GM18861 (cell line): ENCODE measurements around the gene CMTM7.

Experiments used
- ATAC-seq: cut with Tn5 transposase; IDR thresholded peaks from one replicate; pipeline ENCODE4 v1.9.1; 2021; ENCODE audit not compliant: unreplicated experiment

CMTM7 gene

GRCh38 chr3:32413845-32414521, 22.3 kb downstream of the CMTM7 start:
- no peak for ATAC-seq

DNA sequence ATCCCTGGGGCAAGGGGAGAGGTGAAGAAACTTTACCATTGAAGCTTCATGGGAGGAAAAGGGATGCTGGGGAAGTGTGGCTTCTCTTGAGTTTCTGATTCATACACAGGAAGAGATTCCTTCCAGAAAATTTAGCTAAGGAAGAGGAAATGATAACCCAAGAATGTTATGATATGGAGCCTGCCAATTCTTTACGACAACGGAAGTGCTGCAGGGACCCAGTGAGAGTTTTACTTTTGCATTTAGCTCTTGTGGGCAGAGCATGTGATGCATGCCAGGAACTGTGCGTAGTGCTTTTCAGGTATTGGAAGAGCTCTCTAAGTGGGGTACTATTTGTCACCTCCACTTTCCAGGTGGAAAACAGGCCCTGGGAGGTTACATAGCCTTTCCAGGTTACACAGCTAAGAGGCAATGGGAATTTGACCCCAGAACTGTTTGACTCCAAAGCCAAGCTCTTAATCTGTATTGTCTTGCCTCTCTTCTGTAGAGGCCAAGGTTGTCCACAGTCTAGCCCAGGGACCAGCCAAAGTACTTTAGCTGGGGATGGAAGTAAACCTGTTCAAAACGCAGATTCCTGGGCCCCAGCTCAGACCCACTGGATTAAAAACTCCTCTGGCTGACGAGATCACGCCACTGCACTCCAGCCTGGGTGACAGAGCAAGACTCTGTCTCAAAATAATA, 23.0 kb downstream of the CMTM7 start:
- peak; percentile 67 for ATAC-seq

- ATAC-seq, result no peak
Measured at GRCh38 chr3:32419742-32420125, 28.1 kb downstream of the CMTM7 start.

- peak; percentile 77 for ATAC-seq
Measured at GRCh38 chr3:32420126-32421038, 28.7 kb downstream of the CMTM7 start.

- ATAC-seq, result no peak
Measured at GRCh38 chr3:32421185-32421584, 29.5 kb downstream of the CMTM7 start.

DNA sequence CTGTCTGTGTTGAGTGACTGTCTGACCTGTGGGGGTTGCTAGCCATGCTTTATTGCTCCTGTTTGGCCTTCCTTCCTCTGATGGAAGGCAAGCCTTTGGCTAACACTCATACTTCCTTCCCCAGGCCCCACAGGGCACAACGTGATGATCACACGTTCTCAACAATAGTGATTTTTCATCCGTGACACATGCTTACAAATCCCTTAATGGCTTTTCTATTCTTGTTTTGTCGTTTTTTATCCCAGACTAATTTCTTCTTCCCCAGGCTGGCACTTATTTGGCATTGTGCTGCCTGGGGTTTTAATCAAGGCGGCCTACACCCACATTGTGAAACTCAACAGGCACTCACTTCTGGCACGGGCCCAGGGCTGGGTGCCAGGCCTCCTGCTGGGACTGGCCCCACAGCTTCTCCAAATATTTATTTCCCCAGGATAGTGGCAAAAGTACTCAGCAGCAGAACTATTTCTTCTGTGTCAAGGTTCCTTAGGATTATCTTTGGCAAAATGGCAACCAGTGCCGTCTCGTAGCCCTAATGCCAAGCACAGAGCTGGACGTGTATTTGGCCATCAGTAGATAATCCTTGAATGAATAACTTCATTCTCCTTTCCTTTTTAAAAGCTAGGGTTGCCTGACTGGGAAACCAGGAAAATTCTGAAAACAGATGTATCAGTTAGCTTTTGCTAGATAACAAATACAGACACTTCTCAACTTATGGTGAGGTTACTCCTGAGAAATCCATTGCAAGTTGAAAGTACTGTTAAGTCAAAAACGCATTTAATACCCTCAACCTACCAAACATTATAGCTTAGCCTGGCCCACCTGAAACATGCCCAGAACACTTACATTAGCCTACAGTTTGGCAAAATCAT, 30.6 kb downstream of the CMTM7 start:
- ATAC-seq, result no peak

DNA sequence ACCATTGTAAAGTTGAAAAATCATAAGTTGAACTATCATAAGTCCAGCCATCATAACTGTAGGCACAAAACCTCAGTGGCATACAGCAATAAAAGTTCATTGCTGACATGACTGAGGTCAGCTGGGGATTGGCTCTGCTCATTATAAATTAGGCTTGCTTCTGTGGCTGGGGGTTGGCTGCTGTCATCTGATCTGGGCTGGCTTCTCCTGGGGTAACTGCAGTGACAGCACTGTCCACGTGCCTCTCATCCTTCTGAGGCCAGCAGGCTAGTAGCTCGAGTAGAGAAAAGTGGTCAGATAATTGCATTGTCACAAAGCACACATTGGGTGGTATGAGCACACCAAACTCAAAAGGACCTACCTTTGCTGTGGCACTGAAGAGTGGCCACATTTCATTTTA, 31.3 kb downstream of the CMTM7 start:
- no peak for ATAC-seq

DNA sequence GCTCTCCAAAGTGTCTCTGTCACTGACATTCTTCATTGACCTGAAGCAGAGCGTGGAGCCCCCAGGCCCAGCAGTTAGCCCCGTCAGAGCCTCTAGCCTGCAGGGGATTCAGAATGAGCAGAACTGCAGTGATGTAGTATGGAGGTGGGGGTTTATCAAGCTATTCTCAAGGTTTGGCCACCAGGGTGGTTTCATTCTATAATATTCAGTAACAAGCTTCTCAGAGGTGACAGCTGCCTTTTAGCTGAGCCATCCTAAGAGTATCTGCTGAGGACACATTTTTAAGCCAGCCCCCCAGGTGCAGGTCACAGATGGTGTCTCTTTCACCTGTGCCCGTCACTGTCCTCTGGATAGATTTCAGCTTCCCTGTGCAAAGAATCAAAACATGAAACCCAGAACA, 31.9 kb downstream of the CMTM7 start:
- no peak for ATAC-seq

- ATAC-seq, result no peak
Measured at GRCh38 chr3:32423956-32424557, 32.4 kb downstream of the CMTM7 start.

DNA sequence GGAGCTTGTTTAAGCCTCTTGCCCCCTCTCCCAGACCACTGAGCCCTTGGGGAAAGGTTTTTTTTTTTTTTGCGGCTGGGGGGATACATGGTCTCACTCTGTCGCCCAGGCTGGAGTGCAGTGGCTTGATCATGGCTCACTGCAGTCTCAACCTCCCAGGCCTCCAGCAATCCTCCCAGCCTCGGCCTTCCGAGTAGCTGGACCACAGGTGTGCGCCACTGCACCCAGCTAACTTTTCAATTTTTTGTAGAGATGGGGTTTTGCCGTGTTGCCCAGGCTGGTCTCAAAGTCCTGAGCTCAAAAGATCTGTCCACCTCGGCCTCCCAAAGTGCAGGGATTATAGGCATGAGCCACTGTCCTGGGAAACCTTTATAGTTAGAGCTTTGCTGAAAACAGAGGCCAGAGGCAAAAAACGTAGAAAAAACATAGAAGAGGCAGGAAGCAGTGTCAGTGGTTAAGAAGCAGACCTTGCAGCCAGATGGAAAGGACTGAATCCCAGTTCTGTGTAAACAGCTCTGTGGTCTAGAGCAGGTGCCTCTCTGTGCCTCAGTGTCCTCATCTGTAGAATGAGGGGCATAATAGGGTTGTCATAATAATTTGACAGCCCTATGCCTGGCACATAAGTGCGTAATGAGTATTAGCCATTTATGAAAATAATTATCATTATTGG, 33.1 kb downstream of the CMTM7 start:
- no peak for ATAC-seq

- ATAC-seq, result peak; percentile 89
Measured at GRCh38 chr3:32428092-32429068, 36.7 kb downstream of the CMTM7 start.

- no peak for ATAC-seq
Measured at GRCh38 chr3:32430900-32431299, 39.2 kb downstream of the CMTM7 start.

- no peak for ATAC-seq
Measured at GRCh38 chr3:32431481-32431880, 39.8 kb downstream of the CMTM7 start.

- no peak for ATAC-seq
Measured at GRCh38 chr3:32432045-32432710, 40.5 kb downstream of the CMTM7 start.

- ATAC-seq, result no peak
Measured at GRCh38 chr3:32432711-32433530, 41.3 kb downstream of the CMTM7 start.

DNA sequence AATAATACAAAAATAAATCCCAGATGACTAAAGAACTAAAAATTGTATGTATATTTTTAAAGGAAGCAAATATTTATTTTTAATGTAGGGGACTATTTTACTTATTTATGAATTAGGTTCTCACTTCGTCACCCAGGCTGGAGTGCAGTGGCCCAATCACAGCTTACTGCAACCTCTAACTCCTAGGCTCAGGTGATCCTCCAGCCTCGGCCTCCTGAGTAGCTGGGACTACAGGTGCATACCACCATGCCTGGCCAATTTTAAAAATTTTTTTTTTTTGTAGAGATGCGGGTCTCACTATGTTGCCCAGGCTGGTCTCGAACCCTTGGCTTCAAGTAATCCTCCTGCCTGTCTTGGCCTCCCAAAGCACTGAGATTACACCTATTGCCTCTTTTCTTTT, 42.6 kb downstream of the CMTM7 start:
- no peak for ATAC-seq
